Small intestine (tissue), 7 donors: Measurements from ENCODE around the gene SLIT1. TPM values are rescaled to one million over a fixed set of nuclear protein-coding genes. Genes with fewer than 3 reads are reported as not detected.

Experiments
- DNase-seq, 2 donors: peaks; one replicate each; pipeline versions ENCODE4 v3.0.0 to v3.0.0-alpha.2; 2013
- FAIRE-seq: peaks from 2 replicates; lab custom pipeline; 2012; peaks lifted over from hg19 to GRCh38; lab: Jason Lieb, UNC
- H3K27ac ChIP-seq, 3 donors: one replicate each; pipeline ENCODE4 v1.5.1; 2013; ENCODE audit warnings: low read length in 2 of 3, mild to moderate bottlenecking in 2 of 3, control low read depth in 1 of 3, inconsistent platforms in 1 of 3, low read depth in 1 of 3, moderate library complexity in 1 of 3
- H3K27me3 ChIP-seq, 3 donors: one replicate each; pipeline ENCODE4 v1.6.1; 2013; ENCODE audit warnings: low read length in 3 of 3, inconsistent platforms in 1 of 3; ENCODE audit not compliant: control insufficient read depth in 3 of 3, insufficient read depth in 3 of 3
- H3K36me3 ChIP-seq, 3 donors: one replicate each; pipeline ENCODE4 v1.6.1; 2013; ENCODE audit warnings: low read length in 3 of 3, inconsistent platforms in 1 of 3, low read depth in 1 of 3, mild to moderate bottlenecking in 1 of 3, moderate library complexity in 1 of 3; ENCODE audit not compliant: control insufficient read depth in 3 of 3, insufficient read depth in 2 of 3
- H3K4me1 ChIP-seq, 3 donors: one replicate each; pipeline ENCODE4 v1.6.1; 2013; ENCODE audit warnings: low read length in 2 of 3, inconsistent platforms in 1 of 3, low read depth in 1 of 3, mild to moderate bottlenecking in 1 of 3, moderate library complexity in 1 of 3; ENCODE audit not compliant: control insufficient read depth in 3 of 3, insufficient read depth in 2 of 3
- H3K4me3 ChIP-seq, 3 donors: one replicate each; pipeline ENCODE4 v1.5.1; 2013; ENCODE audit warnings: low read length in 3 of 3, control low read depth in 1 of 3, inconsistent platforms in 1 of 3, low read depth in 1 of 3, mild to moderate bottlenecking in 1 of 3, moderate library complexity in 1 of 3
- H3K9me3 ChIP-seq, 2 donors: one replicate each; pipeline ENCODE4 v1.6.1; 2013; ENCODE audit warnings: low read depth in 1 of 2, low read length in 1 of 2; ENCODE audit not compliant: control insufficient read depth in 2 of 2, insufficient read depth in 1 of 2
- WGBS, 3 donors: extraction: QIAGEN DNeasy Blood & Tissue Kit; methylation state at CpG; one replicate each; pipeline ENCODE4 v1.1.7; 2013; 5-methylcytosine and 5-hydroxymethylcytosine counted together
- polyA plus RNA-seq, 4 donors: library from polyadenylated mRNA; stranded (reverse) in 3 of 4; unstranded in 1 of 4; fragments of 200-250 nt in 3 of 4; fragments of 120-200 nt in 1 of 4; gene quantifications; one replicate each; pipeline versions ENCODE4 v1.2.1 to v1.2.3, GENCODE V29; 2013
- donor health status: healthy with polysubstance abuse.
- donor health status: control.
- donor health status: control.
- donor health status: Bipolar disorder and iron deficiency.
- donor health status: healthy.

Gene SLIT1
- polyA plus RNA-seq, 4 donors = under 0.01 to 0.40 (median 0.12) TPM; not detected in 1

GRCh38 chr10:97105303-97105702 is 80.5 kb downstream of the SLIT1 start:
- no peak overlapping the region for H3K27ac ChIP-seq
- no peak for FAIRE-seq
- WGBS, 3 donors = 86 to 93% (median 86%) methylated on average over 7 of the region's 7 CpGs

DNA sequence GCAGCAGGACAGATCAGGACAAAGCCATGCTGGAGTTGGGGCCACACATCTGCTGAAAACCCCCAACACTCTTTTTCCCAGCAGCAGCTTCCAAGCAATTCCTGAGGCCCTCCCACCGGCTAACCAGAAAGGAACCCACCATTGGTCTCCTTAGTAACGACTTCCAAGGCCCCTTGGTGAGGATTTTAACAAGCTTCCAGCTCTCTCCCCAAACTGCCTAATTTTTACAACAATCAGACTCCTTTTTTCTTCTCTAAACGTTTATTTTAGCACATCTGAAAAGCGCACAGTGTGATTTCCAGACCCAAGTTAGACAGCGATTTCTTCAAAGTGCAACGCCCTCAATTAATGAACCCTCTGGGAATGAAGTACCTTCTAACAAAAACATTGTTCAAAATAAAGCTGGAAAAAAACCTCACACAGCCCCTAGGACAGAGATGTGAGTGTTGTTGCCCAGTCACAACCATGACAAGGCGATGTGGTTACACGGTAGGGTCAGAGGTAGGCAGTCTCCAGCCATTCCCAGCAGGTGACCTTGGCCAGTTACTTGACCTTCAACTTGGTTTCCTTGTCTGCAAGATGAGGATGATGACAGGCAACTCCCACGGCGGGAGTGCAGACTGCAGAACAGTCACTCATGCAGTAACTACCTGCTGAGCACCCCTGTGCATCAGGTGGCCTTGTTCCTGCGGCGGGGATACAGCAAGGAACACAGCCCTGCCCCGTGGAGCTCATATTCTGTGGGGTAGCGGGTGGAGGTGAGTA is 82.3 kb downstream of the SLIT1 start:
- Histone ChIP-seq H3K27ac (no peak overlapping the region), H3K9me3 (no peaks in the 10 kb centered on the region), H3K4me1 (peaks cover 0 to 4% (median 0%) of the 10 kb centered on the region in 3 donors), H3K36me3 (no peaks in the 10 kb centered on the region), H3K4me3 (no peak overlapping the region), H3K27me3 (peaks cover 0 to 4% (median 0%) of the 10 kb centered on the region in 3 donors)
- DNase-seq (no peak), FAIRE-seq (no peak)
- 65 to 72% (median 70%) methylated on average over 14 of the region's 14 CpGs for WGBS, 3 donors

More at GRCh38 chr10:97105303-97105702, 80.5 kb downstream of the SLIT1 start:
- Histone ChIP-seq H3K36me3 (no peaks in the 10 kb centered on the region), H3K4me1 (peaks cover 0 to 4% (median 0%) of the 10 kb centered on the region in 3 donors), H3K9me3 (no peaks in the 10 kb centered on the region), H3K27me3 (peaks cover 0 to 6% (median 0%) of the 10 kb centered on the region in 3 donors), H3K4me3 (no peak overlapping the region)
- DNase-seq = no peak

- no peak overlapping the region for H3K27ac ChIP-seq
- H3K9me3 ChIP-seq = no peaks in the 10 kb centered on the region
- no peak overlapping the region for H3K4me3 ChIP-seq
- FAIRE-seq = no peak
- peaks cover 0 to 3% (median 0%) of the 10 kb centered on the region in 3 donors for H3K4me1 ChIP-seq
- peaks cover 0 to 11% (median 2%) of the 10 kb centered on the region in 3 donors for H3K27me3 ChIP-seq
- WGBS, 3 donors = 87 to 92% (median 88%) methylated on average over 6 of the region's 6 CpGs
- H3K36me3 ChIP-seq = no peaks in the 10 kb centered on the region
- no peak for DNase-seq
These were observed 83.3 kb downstream of the SLIT1 start for GRCh38 chr10:97102441-97102840.

- DNase-seq = no peak
- H3K27ac ChIP-seq = no peak overlapping the region
- WGBS, 3 donors = 73 to 86% (median 77%) methylated on average over 9 of the region's 9 CpGs
- peaks cover 0 to 22% (median 2%) of the 10 kb centered on the region in 3 donors for H3K27me3 ChIP-seq
- no peaks in the 10 kb centered on the region for H3K4me1 ChIP-seq
- no peaks in the 10 kb centered on the region for H3K36me3 ChIP-seq
- H3K4me3 ChIP-seq = no peak overlapping the region
- FAIRE-seq = no peak
- no peaks in the 10 kb centered on the region for H3K9me3 ChIP-seq
These were observed 84.4 kb downstream of the SLIT1 start for GRCh38 chr10:97101166-97101940.

DNA sequence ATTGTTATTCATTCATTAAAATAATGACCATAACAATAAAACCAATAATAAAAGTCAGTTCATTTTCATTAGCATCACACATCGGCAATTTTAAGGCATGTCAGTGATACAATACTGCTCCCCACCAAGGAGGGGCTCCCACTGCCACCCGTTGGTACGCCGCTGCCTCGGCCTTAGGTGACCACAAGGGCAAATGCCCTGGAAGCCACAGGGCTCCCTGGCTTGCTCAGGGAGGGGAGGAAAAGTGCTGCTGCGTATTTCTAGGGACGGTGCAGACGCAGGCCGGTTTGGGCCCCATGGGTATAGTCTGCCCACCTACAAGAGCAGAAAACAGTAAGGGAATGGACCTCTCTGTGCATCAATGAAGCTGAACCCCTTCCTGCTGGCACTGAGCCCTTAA is 85.1 kb downstream of the SLIT1 start:
- Histone ChIP-seq H3K36me3 (no peaks in the 10 kb centered on the region), H3K27ac (no peak overlapping the region), H3K9me3 (no peaks in the 10 kb centered on the region), H3K4me1 (no peaks in the 10 kb centered on the region), H3K27me3 (peaks cover 0 to 28% (median 2%) of the 10 kb centered on the region in 3 donors), H3K4me3 (no peak overlapping the region)
- FAIRE-seq = no peak
- no peak for DNase-seq
- 86 to 92% (median 88%) methylated on average over 9 of the region's 9 CpGs for WGBS, 3 donors

- FAIRE-seq = no peak
- Histone ChIP-seq H3K27me3 (peaks cover 0 to 35% (median 2%) of the 10 kb centered on the region in 3 donors), H3K9me3 (no peaks in the 10 kb centered on the region), H3K36me3 (no peaks in the 10 kb centered on the region), H3K27ac (no peak overlapping the region), H3K4me1 (no peaks in the 10 kb centered on the region), H3K4me3 (no peak overlapping the region)
- DNase-seq = no peak
- WGBS, 3 donors = 62 to 72% (median 68%) methylated on average over 5 of the region's 5 CpGs
These were observed 85.9 kb downstream of the SLIT1 start for GRCh38 chr10:97099868-97100267.

- peaks cover 0 to 35% (median 2%) of the 10 kb centered on the region in 3 donors for H3K27me3 ChIP-seq
- no peak overlapping the region for H3K27ac ChIP-seq
- 77 to 84% (median 78%) methylated on average over 8 of the region's 8 CpGs for WGBS, 3 donors
- H3K4me1 ChIP-seq = no peaks in the 10 kb centered on the region
- no peaks in the 10 kb centered on the region for H3K9me3 ChIP-seq
- H3K4me3 ChIP-seq = no peak overlapping the region
- FAIRE-seq = no peak
- no peaks in the 10 kb centered on the region for H3K36me3 ChIP-seq
- no peak for DNase-seq
These were observed 86.7 kb downstream of the SLIT1 start for GRCh38 chr10:97099089-97099488.

DNA sequence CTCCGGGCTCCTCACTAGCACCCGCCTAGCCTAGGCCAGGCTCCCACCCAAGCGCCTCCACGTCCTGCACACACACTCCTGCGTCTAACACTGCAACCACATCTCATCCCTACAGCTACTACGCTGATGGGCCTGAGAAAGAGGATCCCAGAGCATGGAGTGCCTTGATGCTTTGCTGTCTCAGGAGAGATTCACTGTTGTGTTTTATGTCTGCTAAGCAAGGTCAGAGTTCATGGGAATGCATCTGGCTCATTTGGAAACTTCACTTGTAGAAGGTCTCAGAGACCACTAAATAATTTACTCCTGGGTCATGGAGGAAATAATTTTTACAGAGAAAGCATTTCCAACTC is 88.7 kb downstream of the SLIT1 start:
- Histone ChIP-seq H3K9me3 (no peaks in the 10 kb centered on the region), H3K4me3 (no peak overlapping the region), H3K27ac (no peak overlapping the region), H3K36me3 (no peaks in the 10 kb centered on the region), H3K27me3 (peaks cover 0 to 35% (median 2%) of the 10 kb centered on the region in 3 donors), H3K4me1 (no peaks in the 10 kb centered on the region)
- FAIRE-seq = no peak
- no peak for DNase-seq
- 76 to 89% (median 86%) methylated on average over 6 of the region's 6 CpGs for WGBS, 3 donors
